ENCODE data around the gene ZNF408. TPM values are rescaled to one million over a fixed set of nuclear protein-coding genes. Genes with fewer than 3 reads are reported as not detected.

Gene ZNF408
- total RNA-seq, 1 experiment from 2014 or later, result 14.4 TPM

GRCh38 chr11:46657186-46657585 is 43.6 kb upstream of the ZNF408 start:
- ATAC-seq (no peak), DNase-seq (ENCODE audit: low read depth, low spot score) (no peak)
- Histone ChIP-seq H3K9me2 (ENCODE audit: insufficient read depth) (no peaks in the 10 kb centered on the region), H4K20me1 (ENCODE audit: insufficient read depth) (no peaks in the 10 kb centered on the region), H3K27me3 (ENCODE audit: insufficient read depth, low read length) (no peaks in the 10 kb centered on the region), H3K9me3 (ENCODE audit: control insufficient read depth in 1 of 2, insufficient read depth in 1 of 2, low read depth in 1 of 2, low read length in 2 of 2) (no peaks in the 10 kb centered on the region), H3K4me1 (ENCODE audit: control insufficient read depth in 1 of 2, insufficient read depth in 2 of 2, low read length in 2 of 2) (no peaks in the 10 kb centered on the region), H3K9ac (ENCODE audit: low read length) (no peak overlapping the region), H2AFZ (ENCODE audit: low read depth, low read length, poor library complexity, severe bottlenecking) (no peak overlapping the region), H3K4me2 (ENCODE audit: low read length) (no peak overlapping the region), H3K4me3 (replicated peaks in 1 of 2; ENCODE audit: low read depth in 1 of 2, low read length in 2 of 2) (no peak overlapping the region), H3K79me2 (ENCODE audit: insufficient read depth, low read length) (no peaks in the 10 kb centered on the region), H3K36me3 (ENCODE audit: control insufficient read depth in 1 of 2, insufficient read depth in 2 of 2, low read length in 2 of 2) (peaks cover 10 to 12% of the 10 kb centered on the region in 2 experiments; a peak in 3 of 4 replicates), H3K27ac (ENCODE audit: low read depth, low read length) (no peak overlapping the region)
- CTCF ChIA-PET, result no interaction called here
- RAD21 ChIA-PET (ENCODE audit: low non-redundant PET in 1 of 2, low total read pairs in 2 of 2, uncharacterized antibody in 2 of 2, unreplicated experiment in 2 of 2), result no interaction called here
- TF ChIP-seq JUND (IDR thresholded peaks at IDR 0.05) (no peak), SP1 (IDR thresholded peaks at IDR 0.05; ENCODE audit: low read depth) (no peak), CTCF (IDR thresholded peaks at IDR 0.05 in 2 of 3, conservative IDR thresholded peaks at IDR 0.05 in 1 of 3; ENCODE audit: borderline replicate concordance in 1 of 3, insufficient read depth in 1 of 3, low read depth in 2 of 3, low read length in 2 of 3) (no peak), ZFX (IDR thresholded peaks at IDR 0.05) (no peak), EZH2 (IDR thresholded peaks at IDR 0.05) (no peak), ATF3 (IDR thresholded peaks at IDR 0.05) (no peak), EZH2phosphoT487 (IDR thresholded peaks at IDR 0.05; ENCODE audit: borderline replicate concordance) (no peak), EGR1 (IDR thresholded peaks at IDR 0.05; ENCODE audit: low read depth) (no peak), CEBPB (IDR thresholded peaks at IDR 0.05; ENCODE audit: low read depth) (no peak), RAD21 (IDR thresholded peaks at IDR 0.05; ENCODE audit: low read depth) (no peak), FOSL1 (IDR thresholded peaks at IDR 0.05; ENCODE audit: low read depth) (no peak), CBX3 (IDR thresholded peaks at IDR 0.05; ENCODE audit: low read depth) (no peak), ELF1 (IDR thresholded peaks at IDR 0.05; ENCODE audit: borderline replicate concordance, low read depth) (no peak), TCF7L2 (IDR thresholded peaks at IDR 0.05; ENCODE audit: borderline replicate concordance, extremely low read depth, insufficient read depth, insufficient read length) (no peak), POLR2AphosphoS5 (IDR thresholded peaks at IDR 0.05; ENCODE audit: low read depth, low read length) (no peak)
- TF ChIP-seq, protein P1, sequence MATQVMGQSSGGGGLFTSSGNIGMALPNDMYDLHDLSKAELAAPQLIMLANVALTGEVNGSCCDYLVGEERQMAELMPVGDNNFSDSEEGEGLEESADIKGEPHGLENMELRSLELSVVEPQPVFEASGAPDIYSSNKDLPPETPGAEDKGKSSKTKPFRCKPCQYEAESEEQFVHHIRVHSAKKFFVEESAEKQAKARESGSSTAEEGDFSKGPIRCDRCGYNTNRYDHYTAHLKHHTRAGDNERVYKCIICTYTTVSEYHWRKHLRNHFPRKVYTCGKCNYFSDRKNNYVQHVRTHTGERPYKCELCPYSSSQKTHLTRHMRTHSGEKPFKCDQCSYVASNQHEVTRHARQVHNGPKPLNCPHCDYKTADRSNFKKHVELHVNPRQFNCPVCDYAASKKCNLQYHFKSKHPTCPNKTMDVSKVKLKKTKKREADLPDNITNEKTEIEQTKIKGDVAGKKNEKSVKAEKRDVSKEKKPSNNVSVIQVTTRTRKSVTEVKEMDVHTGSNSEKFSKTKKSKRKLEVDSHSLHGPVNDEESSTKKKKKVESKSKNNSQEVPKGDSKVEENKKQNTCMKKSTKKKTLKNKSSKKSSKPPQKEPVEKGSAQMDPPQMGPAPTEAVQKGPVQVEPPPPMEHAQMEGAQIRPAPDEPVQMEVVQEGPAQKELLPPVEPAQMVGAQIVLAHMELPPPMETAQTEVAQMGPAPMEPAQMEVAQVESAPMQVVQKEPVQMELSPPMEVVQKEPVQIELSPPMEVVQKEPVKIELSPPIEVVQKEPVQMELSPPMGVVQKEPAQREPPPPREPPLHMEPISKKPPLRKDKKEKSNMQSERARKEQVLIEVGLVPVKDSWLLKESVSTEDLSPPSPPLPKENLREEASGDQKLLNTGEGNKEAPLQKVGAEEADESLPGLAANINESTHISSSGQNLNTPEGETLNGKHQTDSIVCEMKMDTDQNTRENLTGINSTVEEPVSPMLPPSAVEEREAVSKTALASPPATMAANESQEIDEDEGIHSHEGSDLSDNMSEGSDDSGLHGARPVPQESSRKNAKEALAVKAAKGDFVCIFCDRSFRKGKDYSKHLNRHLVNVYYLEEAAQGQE (IDR thresholded peaks at IDR 0.05; ENCODE audit: low read depth), result no peak
- TF ChIP-seq, protein P2, sequence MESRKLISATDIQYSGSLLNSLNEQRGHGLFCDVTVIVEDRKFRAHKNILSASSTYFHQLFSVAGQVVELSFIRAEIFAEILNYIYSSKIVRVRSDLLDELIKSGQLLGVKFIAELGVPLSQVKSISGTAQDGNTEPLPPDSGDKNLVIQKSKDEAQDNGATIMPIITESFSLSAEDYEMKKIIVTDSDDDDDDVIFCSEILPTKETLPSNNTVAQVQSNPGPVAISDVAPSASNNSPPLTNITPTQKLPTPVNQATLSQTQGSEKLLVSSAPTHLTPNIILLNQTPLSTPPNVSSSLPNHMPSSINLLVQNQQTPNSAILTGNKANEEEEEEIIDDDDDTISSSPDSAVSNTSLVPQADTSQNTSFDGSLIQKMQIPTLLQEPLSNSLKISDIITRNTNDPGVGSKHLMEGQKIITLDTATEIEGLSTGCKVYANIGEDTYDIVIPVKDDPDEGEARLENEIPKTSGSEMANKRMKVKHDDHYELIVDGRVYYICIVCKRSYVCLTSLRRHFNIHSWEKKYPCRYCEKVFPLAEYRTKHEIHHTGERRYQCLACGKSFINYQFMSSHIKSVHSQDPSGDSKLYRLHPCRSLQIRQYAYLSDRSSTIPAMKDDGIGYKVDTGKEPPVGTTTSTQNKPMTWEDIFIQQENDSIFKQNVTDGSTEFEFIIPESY (IDR thresholded peaks at IDR 0.05; ENCODE audit: extremely low read depth, insufficient replicate concordance, low read length), result no peak
- TF ChIP-seq, protein P3, sequence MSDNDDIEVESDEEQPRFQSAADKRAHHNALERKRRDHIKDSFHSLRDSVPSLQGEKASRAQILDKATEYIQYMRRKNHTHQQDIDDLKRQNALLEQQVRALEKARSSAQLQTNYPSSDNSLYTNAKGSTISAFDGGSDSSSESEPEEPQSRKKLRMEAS (IDR thresholded peaks at IDR 0.05), result no peak
- POLR2A ChIA-PET, result no interaction called here
- no TSS peak for BruUV-seq (replicated peaks)
- intact Hi-C loops (cut with micrococcal nuclease), result no loop called here

Data from HCT116 (cell line).